NCI-H2196 treated with DMSO at 0.1 percent for 48 hours (cell line): ENCODE measurements around the gene CERK.

Source experiments
- DNase-seq: peaks from one replicate; lab custom pipeline; 2025; ENCODE audit not compliant: unreplicated experiment; lab: John Stamatoyannopoulos, UW

Gene CERK

GRCh38 chr22:46679706-46680269 is 58.3 kb downstream of the CERK start:
- no peak for DNase-seq

GRCh38 chr22:46678785-46679700 is 59.0 kb downstream of the CERK start:
- no peak for DNase-seq

- no peak for DNase-seq
Observed at GRCh38 chr22:46678003-46678657, 59.9 kb downstream of the CERK start.

- DNase-seq = no peak
Observed at GRCh38 chr22:46677323-46678002, 60.6 kb downstream of the CERK start.

GRCh38 chr22:46676881-46677280 is 61.2 kb downstream of the CERK start:
- no peak for DNase-seq

GRCh38 chr22:46676479-46676878 is 61.6 kb downstream of the CERK start:
- no peak for DNase-seq

GRCh38 chr22:46675938-46676337 is 62.1 kb downstream of the CERK start:
- DNase-seq = no peak

GRCh38 chr22:46675479-46675878 is 62.6 kb downstream of the CERK start:
- no peak for DNase-seq

- DNase-seq = no peak
Observed at GRCh38 chr22:46674906-46675305, 63.1 kb downstream of the CERK start.

- DNase-seq = no peak
Observed at GRCh38 chr22:46674367-46674781, 63.7 kb downstream of the CERK start.

- no peak for DNase-seq
Observed at GRCh38 chr22:46673662-46674236, 64.3 kb downstream of the CERK start.

GRCh38 chr22:46673205-46673604 is 64.8 kb downstream of the CERK start:
- no peak for DNase-seq

- DNase-seq = no peak
Observed at GRCh38 chr22:46672731-46673130, 65.3 kb downstream of the CERK start.

- no peak for DNase-seq
Observed at GRCh38 chr22:46671824-46672432, 66.1 kb downstream of the CERK start.

- DNase-seq = no peak
Observed at GRCh38 chr22:46669201-46669600, 68.9 kb downstream of the CERK start.

- DNase-seq = no peak
Observed at GRCh38 chr22:46668116-46668515, 69.9 kb downstream of the CERK start.

GRCh38 chr22:46667245-46667623 is 70.8 kb downstream of the CERK start:
- no peak for DNase-seq

GRCh38 chr22:46666577-46667244 is 71.3 kb downstream of the CERK start:
- DNase-seq = no peak

- no peak for DNase-seq
Observed at GRCh38 chr22:46665751-46666280, 72.2 kb downstream of the CERK start.

GRCh38 chr22:46665151-46665695 is 72.8 kb downstream of the CERK start:
- DNase-seq = no peak
